HG02798 (cell line): Measurements from ENCODE around the gene NOS1AP.

Experiments used
- ATAC-seq: cut with Tn5 transposase; IDR thresholded peaks from one replicate; pipeline ENCODE4 v1.9.1; 2021; ENCODE audit warnings: mild to moderate bottlenecking; ENCODE audit not compliant: unreplicated experiment, poor library complexity

NOS1AP gene

GRCh38 chr1:162279136-162279498 lies 209.6 kb downstream of the NOS1AP start:
- no peak for ATAC-seq

DNA sequence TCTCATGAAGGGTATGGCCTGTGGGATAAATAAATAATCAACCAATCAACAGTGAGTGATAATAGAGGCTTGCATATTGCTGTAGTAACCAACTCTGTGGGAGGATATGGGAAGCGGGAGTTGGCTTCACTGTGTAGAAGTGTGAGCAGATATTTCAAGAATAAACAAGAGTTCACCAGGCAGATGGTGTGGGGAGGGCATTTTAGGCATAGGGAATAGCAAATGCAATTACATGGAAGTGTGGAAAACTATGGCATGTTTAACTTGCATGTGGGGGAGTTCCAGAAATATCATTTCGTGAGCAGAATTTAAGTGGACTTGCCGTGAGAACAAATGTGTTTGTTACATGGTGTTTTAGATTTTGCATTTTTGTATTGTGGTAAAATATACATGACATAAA lies 211.9 kb downstream of the NOS1AP start:
- ATAC-seq, result no peak

DNA sequence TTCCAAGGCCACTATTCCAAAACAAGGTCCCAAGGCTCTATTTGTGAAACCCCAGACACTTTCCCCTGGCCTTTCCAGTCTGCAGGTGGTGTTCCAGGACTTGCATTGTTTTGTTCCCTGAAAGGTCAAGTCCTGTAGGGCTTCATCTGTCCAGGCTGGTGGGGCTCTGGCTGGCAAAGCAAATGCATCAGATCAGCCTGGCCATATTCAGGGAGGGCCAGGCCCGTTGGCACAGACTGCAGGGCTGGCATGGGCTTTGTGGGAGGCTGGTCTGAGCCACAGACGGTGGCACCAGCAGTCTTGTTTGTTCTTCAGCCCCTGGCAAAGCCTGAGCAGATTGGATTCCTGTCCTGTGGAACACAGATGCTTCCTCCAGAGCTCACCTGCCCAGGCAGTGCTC lies 214.2 kb downstream of the NOS1AP start:
- no peak for ATAC-seq

DNA sequence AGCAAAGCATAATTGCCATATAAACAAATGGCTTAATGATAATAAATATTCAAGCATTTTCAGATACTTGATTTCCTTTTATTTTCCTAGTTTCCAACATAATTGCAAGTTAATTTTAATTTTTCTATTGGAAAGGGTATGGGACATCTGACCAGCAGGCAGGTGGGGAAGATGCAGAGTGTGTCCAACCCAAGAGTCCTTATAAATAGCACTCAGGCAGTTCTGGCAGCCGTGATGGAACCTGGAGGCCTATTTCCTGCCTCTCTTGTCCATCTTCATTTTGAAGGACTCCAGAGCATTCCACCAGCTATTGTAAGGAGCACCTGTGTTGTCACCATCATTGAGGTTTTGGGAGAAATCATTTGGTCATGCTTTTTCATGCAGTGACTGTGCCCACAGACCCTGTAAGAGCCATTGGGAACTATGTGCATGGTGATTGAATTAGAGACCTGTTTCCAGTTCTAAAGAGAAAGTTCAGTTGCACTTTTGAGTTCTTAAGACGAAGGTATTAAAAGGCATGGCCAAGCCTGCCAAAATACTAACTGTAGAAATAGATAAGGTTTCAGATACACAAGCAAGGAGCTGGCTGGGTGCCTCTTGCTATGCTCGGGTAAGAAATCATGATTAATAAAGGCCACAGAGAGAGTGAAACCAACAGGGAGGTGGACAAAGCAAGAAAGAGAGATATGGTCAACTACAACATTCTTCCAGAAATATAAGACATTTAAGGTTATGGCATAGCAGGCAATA lies 214.9 kb downstream of the NOS1AP start:
- no peak for ATAC-seq

DNA sequence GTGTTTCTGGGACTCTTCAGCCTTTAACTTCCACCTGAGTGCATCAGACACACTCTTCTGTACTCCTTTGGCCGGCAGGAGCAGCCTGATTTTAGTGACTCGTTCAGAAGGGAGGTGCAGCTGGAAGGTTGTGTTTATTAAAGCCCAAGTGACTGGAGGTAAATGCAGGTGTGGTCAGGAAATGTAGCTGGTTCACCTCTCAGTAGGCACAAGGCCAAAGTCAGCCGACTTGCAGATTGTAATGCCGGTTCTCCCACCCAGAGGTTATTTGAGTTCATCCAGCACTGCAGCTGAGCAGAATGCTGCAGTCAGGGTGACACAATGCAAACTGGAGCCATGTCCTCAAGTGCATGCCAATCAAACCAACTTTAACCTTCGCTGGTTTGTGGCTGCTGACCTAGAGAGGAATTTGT lies 215.7 kb downstream of the NOS1AP start:
- ATAC-seq, result no peak

DNA sequence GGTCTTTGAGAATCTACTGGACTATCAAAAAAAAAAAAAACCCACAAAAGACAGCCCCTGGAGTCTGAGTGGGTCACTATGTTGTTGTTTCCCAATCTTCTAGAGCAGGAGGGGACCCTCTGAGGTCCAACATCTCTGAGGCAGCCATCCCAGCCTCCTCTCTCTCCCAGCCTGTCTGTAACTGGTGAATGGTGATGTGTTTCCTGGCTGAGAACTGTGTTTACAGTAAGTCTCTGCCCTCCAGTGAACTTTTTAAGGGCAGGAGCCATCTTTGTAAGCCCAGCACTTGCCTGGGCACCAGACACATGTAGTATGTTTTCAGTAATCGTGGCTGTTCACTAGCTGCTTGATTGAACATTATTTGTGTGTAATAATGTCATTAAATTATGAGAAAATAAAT lies 221.5 kb downstream of the NOS1AP start:
- ATAC-seq, result no peak

DNA sequence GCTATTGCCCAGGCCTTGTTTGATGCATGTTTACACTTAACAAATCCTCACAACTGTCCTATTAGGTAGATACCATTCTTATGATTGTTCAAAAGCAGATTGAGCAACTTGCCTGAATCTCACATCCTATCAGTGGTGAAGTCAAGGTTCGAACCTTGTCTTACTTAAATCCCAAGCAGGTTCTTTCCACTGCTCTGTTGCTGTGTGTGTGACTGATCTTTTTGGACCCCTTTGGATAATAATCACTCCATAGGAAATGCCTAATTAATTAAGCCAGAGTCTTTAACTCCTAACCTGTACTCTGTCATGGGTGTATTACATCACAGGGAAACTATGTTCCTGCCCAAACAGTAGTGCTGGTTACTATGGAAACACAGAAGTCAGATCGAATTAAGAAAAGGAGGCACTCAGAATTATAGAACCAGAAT lies 222.9 kb downstream of the NOS1AP start:
- ATAC-seq, result no peak

GRCh38 chr1:162293073-162293692 lies 223.7 kb downstream of the NOS1AP start:
- ATAC-seq, result no peak

GRCh38 chr1:162294015-162294414 lies 224.5 kb downstream of the NOS1AP start:
- no peak for ATAC-seq

GRCh38 chr1:162297208-162297607 lies 227.7 kb downstream of the NOS1AP start:
- ATAC-seq, result no peak

GRCh38 chr1:162298266-162298665 lies 228.8 kb downstream of the NOS1AP start:
- no peak for ATAC-seq

DNA sequence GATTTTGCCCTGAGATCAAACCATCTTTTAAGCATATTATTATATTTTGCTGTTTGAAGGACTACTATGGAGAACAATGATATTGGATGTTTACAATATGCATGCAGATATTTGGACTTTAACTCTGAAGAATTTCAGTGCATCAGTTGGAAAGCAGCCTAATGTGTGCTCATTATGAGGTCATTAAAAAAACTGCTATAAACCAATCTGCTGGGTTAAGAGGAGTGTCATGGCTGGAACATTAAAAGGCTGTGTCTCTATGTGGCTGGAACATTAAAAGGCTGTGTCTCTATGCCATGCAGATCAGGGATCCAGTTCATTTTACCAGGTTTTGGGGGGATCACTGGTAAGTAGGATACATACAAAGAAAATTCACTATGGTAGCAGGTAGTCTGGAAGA lies 229.5 kb downstream of the NOS1AP start:
- ATAC-seq, result no peak

GRCh38 chr1:162300057-162300917 lies 230.8 kb downstream of the NOS1AP start:
- ATAC-seq, result no peak

- ATAC-seq, result no peak
Measured at GRCh38 chr1:162301696-162302095, 232.2 kb downstream of the NOS1AP start.

GRCh38 chr1:162302306-162303003 lies 233.0 kb downstream of the NOS1AP start:
- no peak for ATAC-seq

DNA sequence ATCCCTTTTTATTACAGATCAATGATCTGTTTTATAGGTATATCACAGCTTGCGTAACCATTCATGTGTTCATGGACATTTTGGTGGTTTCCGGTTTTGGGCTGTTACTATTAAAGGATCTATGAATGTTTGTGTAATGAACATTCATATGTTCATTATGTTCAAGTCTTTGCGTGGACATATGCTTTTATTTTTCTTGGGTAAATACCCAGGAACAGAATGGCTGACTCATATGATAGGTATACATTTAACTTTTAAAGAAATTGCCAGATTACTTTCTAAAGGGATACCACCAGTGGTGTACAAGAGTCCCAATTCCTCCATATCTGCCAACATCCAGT lies 233.5 kb downstream of the NOS1AP start:
- ATAC-seq, result no peak

DNA sequence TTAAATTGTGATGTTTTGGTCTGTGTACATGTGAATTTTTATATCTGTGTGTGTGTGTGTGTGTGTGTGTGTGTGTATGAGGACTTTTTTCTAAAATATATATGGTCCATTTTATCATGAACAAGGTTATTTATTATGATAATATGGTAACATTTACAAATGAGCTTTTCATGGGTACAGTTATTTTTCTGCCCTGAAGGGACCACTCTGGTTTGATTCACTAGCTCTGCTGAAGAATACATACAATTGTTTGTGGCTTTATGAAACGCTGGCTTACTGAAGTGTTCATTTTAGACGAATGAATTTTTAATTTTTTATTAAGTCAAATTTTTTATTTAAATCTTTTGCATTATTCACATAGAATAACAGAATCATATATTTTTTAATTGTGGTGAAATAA lies 235.2 kb downstream of the NOS1AP start:
- no peak for ATAC-seq

DNA sequence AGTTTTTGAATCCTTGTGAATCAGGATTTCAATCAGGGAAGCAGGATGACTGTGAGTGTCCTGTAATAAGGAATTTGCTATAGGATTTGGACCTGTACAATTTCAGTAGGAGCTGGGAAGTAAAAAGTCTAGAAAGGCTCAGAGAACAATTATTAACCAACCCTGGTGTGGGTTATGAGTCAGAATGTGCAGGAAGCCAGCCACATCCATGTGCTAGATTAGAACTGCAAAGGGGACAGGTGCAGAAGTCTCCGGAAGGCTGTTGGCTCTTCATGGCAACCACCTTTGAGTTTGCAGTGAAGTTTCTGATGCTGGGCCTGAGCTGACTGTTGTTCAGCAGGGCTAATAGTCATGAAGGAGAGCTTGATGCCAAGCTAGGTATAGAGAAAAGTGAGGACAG lies 236.5 kb downstream of the NOS1AP start:
- ATAC-seq, result no peak

DNA sequence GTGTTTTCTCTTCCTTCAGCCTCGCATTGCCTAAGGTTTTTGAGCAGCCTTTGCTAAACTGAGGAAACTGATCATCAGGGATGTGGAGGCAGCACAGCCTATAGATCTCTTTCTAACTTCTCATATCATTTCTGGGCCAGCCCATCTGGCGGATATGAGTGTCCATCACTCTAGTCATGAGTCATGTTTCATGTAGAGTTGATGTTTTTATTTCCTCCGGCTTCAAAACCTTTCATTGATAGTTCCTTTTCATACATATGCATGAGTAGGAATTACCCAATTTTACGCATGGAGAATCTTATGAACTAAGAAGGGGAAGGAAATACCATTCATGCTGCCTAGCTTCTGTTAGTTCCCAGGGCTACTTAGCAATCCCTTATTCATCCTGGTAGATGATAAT lies 240.8 kb downstream of the NOS1AP start:
- ATAC-seq, result no peak

DNA sequence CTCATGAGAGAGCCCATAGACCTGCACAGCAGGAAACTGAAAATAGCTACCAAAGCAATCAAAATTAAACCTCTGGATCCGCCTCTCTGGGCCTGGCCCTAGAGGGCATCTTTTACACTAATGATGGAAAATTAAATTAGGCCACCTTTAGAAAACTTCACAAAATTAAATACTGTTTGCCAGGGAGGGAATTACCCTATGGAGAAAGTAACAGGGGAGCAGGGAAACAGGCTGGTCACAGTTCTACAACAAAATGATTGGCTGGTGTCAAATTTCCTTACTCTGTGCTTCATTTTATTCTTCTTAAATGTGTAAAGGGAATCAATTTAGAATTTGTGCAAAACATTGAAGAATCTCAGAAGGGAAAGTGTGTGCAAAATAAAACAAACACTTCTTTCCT lies 244.7 kb downstream of the NOS1AP start:
- ATAC-seq, result no peak

GRCh38 chr1:162315673-162316072 lies 246.2 kb downstream of the NOS1AP start:
- ATAC-seq, result no peak
